Caki2 (cell line): Measurements from ENCODE around the gene KCNT2. TPM values are rescaled to one million over a fixed set of nuclear protein-coding genes. Genes with fewer than 3 reads are reported as not detected.
"Not testable (repeated sequence)": the region's sequence is repeated elsewhere in the genome, so short reads cannot be mapped to it uniquely, and the experiment has no call there.

Source experiments
- DNase-seq: peaks from one replicate; pipeline ENCODE4 v3.0.0-alpha.2; 2015; ENCODE audit warnings: low read depth
- in situ Hi-C: cut with HindIII; loops from 2 replicates; pipeline ENCODE4 v1.10.0; 2016; ENCODE audit warnings: low sequenced_read_pairs, low pct_unique_long_range_greater_than_20kb, mixed read lengths
- total RNA-seq: library from RNA; depleted of rRNA; stranded (reverse); fragments of >200 nt; shearing (Covaris generic); gene quantifications from 2 replicates; pipeline ENCODE4 v1.2.3, GENCODE V29; 2014; ENCODE audit warnings: low replicate concordance

The KCNT2 gene
- total RNA-seq, 1 experiment from 2014 or later = 0.03 TPM

DNA sequence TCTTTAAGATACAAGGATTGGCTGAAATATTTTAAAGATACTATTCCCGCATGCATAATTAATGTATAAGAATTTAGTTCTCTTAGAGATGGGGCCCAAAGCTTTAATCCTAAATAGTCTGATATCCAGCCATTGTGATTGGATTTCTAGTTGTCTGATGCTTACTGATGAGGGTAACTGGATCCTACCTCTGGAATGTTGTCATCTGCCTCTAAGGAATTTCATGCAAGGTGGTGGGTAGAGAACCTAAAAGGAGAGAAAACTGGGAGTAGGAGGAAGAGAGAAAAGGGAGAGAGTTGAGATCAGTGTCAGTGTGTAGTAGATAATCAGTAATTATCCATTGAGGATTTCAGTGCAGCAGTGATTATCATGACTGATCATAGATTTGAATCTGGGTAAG is 295.5 kb downstream of the KCNT2 start:
- no peak for DNase-seq
- in situ Hi-C loops = no loop called here

DNA sequence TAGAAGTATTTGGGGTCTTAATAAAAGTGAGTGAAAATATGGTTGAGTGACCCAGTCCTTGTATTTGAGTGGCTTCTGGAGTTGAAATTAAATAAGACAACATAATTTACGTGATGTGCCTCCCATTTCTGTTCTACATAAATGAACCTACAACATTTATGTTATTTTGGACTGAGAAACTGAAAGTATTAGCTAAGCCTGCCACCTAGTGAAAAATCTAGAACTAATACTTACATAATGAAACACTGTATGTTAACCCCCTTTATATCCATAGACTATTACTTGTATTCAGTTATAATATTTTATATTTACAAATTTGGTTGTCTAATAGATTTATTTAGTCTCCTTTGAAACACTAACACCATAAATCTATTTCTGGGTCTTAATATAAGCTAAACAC is 298.9 kb downstream of the KCNT2 start:
- peak; percentile 7 for DNase-seq
- in situ Hi-C loops = no loop called here

DNA sequence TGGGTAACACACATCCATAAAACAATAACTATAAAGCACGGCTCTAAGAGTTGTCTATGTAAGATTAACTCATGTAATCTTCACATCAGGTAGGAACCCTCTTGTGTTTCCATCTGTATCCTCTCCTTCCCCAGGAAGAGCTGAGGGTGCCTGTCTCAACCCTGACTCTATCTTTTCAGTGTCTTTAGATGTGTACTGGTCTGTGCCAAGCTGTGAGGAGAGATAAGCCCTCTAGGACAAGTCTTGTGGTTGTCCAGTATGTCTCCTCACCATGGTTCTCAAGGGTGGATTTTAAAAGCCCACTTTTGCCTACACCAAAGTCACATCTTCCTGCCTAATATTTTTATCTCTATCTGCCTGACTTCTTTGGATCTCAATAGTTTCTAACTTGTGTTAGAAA is 300.1 kb downstream of the KCNT2 start:
- DNase-seq = no peak
- in situ Hi-C loops = no loop called here

DNA sequence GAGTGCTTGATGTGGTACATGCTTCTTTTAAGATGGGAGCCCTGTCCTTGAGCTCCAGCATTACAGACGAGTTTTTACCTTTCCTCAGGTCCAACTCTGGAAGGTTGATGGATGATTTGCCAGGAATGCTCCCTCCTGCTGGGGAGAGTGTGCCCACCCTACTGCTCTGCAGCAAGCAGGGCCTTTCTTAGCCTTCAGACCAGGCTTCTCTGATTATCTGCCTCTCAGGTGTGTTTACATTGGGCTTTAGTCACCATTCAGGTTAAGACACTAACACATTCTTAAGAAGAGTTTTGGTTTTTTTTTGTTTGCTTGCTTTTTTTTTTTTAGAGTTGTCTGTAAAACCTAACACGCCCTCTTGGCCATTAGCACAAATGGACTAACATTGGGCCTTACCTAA is 301.8 kb downstream of the KCNT2 start:
- DNase-seq = no peak
- in situ Hi-C loops = no loop called here

DNA sequence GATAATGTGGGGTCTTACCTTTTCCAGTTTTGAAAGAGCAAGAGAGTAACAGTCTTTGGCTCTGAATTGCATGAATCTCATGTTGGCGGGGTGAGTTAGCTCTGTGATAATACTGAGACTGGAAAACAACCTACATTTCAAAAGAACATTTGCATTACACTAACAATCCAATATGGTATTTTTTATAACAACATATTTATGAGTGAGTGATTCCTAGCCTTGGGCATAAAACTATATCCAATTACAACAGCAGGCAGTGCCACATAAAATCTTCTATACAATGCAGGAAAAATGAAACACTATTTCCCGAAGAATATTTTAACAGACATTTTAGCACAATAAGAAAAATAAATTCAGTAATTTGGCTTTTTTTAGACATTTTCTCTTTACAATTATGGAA is 303.0 kb downstream of the KCNT2 start:
- in situ Hi-C loops = no loop called here
- no peak for DNase-seq

DNA sequence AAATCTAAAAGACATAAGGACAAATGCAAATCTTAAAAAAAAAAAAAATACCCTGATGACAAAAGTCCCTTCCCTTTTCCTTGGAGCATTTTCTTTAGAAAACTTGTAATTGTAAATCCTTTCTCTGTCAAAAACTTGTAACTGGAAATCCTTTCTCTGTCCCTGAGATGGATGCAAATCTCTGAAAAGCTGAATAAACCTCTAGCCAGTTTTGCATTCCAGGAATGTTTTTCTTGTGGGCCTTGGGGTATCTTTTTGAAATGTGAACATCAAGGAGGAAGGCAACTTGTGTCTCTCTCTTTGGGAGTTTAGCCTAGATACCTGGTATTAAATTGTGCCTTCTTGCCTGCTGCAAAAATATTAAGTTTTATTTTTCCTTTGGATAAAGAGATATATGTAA is 305.3 kb downstream of the KCNT2 start:
- in situ Hi-C loops = no loop called here
- no peak for DNase-seq

DNA sequence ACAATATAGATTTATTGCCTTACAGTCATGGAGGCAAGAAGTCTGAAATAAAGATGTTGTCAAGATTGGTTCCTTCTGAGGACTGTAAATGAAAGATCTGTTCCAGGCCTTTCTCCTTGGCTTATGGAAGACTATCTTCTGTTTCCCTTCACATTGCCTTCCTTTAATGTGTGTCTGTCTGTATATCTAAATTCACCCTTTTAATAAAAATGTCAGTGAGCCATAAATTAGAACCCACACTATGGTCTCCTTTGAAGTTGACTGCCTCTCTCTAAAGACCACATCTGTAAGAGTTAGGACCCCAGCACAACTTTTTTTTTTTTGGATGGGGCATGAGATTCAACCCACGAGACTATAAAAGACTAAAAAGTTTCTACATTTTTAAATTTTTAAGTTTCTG is 305.8 kb downstream of the KCNT2 start:
- DNase-seq = no peak
- in situ Hi-C loops = no loop called here

DNA sequence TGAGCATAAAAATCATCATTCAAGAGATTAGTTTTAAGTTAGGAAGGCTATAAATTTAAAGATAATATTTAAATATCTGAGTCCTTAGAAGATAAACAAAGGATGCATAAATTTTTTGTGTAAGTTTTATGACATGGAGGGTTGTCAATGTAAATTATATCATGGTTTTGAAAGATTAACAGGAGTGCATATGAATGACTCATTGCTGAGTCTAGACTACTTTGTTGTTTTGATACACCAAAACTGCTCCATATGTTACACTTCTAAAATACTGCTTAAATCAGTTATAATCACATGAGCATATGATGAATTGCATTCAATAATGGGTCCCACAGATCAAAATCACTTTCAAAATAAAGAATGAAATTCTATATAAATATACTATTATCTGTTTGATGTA is 312.5 kb downstream of the KCNT2 start:
- in situ Hi-C loops = no loop called here
- DNase-seq = no peak

DNA sequence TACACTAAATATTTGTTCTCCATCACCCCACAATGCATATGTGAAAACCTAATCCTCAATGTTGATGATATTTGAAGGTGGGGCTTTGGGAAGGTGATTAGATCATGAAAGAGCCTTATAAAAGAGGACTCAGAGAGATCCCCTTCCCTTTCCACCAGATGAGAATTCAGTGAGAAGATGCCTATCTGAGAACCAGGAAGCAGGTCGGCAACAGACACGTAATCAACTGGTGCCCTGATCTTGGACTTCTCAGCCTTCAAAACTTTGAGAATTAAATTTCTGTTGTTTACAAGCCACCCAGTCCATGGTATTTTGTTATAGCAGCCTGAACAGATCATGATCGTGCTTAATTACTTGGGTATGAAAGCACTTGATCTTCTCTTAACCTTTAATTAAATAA is 329.4 kb downstream of the KCNT2 start:
- DNase-seq = no peak
- in situ Hi-C loops = no loop called here

DNA sequence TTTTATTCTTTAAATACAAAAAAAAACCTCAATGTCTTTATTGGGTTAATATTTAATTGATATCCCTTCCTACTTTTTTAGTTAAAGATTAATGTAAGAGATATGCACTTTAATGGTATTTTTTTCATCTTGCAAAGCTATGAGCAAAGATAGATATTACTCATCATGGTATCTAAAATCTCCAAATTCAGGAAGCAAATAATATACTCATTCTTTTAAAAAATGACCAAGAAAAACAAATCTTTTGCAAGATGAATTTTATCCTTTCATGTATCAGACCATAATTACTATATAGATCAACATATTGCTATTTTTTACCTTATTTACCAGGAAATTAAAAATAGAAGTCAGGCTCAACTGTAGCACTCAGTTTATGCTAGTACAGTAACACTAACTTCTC is 330.4 kb downstream of the KCNT2 start:
- DNase-seq = no peak
- in situ Hi-C loops = no loop called here

DNA sequence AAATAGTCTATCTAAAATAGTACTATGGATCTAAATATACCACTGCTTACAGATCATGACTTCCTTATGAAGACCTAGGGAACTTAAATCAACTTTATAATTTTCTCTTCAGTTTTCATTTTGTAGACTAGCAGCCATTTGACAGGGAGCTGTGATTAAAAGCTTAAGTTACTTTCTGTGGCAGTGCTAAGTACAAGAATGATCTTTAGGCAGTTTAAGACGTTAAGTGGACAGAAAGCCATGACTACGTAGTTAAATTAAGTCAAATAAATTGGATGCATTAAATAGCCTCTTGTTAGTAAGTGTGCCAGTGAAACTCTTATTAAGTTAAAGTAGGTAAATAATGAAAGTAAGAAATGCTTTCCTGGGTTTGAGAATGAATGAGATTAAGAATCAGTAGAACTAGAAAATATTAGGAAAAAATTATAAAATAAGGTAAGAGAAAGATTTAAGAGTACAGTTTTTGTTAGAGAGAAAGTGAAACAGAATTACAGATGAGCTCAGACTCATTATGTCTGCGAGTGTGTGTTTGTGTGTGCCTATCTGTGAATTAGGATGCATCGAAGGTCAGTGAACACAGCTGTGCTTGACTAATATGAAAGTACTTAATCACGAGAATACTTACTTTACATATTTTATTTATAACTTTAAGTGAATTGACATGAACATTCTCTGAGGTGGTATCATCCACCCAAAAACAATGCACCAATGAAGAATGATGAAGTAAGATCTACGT is 336.9 kb downstream of the KCNT2 start:
- no peak for DNase-seq
- in situ Hi-C loops = no loop called here

DNA sequence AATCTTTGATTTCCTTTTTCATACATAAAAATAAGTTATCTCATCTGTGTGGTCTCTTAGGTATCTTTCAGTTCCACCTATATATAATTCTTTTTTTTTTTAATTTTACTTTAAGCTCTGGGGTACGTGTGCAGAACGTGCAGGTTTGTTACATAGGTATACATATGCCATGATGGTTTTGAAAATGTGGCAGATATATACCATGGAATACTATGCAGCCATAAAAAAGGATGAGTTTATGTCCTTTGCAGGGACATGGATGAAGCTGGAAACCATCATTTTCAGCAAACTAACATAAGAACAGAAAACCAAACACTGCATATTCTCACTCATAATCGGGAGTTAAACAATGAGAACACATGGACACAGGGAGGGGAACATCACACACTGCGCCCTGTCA is 345.2 kb downstream of the KCNT2 start:
- DNase-seq, in situ Hi-C loops: not testable (repeated sequence)

DNA sequence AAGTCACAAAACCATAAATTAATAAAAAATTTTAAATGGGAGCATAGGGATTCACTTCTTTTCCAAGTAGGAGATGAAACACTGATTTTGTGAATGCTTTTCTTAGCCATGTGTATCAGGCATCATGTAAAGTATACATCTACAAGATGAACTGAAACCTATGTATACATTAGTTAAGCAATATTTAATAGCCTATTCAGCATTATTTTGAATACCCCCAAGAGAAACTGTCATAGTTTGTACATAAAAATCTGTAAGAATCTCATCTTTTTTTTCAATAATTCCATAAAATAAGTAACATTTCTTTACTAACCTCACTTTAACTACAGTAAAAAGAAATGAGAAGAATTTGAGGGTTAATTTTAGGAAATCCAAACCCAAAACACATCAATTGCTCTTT is 348.0 kb downstream of the KCNT2 start:
- in situ Hi-C loops = no loop called here
- no peak for DNase-seq

DNA sequence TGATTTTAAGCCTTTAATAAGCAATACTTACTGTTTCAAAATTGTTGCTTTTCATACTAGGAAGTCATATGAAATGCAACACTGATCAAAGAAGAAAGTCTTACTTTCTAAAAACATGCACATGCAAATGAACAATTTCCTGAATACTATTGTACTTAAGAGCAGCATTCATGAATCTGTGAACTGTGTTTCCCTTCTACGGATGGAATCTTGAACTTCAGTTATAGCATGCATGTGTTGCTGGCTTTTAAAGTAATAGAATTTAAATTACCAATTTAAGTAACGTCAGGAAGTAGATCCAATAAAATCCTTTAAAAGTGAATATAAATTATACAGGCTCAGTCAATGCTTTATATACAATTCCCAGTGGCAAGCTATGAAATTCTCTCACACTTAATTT is 348.9 kb downstream of the KCNT2 start:
- in situ Hi-C loops = no loop called here
- no peak for DNase-seq

DNA sequence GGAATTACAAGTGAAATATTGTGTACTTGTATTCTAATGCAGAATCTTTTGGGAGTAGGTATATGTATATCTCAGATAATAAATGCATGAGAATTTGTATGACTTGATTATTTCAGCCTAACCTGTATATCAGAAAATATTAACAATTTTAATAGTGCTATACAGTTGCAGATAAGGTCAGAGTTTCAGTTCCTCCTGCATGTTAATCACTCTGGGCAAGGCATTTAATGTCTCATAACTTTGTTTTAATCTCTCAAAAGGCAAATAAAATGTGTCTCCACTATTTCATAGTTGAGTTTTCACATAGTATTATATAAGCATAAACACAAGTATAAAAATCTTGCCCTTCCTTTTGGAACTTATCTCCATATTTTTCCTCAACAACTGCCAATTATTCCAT is 352.5 kb downstream of the KCNT2 start:
- DNase-seq = no peak

DNA sequence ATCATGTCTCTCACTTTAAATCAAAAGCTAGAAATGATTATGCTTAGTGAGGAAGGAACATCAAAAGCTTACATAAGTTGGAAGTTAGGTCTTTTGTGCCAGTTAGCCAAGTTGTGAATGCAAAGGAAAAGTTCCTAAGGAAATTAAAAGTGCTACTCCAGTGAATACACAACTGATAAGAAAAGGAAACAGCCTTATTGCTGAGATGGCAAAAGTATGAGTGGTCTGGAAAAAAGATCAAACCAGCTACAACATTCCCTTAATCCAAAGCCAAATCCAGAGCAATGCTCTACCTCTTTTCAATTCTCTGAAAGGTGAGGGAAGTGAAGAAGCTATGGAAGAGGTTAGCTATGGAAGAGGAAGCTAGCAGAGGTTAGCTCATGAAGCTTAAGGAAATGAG is 378.7 kb downstream of the KCNT2 start:
- DNase-seq = no peak
- in situ Hi-C loops = no loop called here

More for the DNA sequence above, 352.5 kb downstream of the KCNT2 start:
- in situ Hi-C loops = no loop called here

DNA sequence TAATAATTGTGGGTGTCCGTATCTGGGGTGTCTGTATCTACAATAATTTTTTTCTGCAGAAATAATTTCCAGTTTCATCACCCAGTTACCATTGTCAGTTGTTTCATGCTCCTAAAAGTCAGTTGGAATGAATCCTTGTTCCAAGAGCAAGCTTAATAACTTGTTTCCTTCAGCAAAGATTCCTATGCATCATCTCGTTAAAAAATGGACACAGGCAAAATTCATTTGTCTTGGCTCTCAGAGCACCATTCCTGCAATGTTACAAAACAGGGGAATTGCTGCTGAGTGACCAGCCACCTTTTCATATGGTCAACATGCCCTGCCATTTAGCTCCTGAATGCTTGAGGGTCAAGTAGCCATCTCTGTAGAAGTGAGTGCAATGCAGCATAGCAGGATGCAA is 393.4 kb downstream of the KCNT2 start:
- DNase-seq = no peak
- in situ Hi-C loops = no loop called here

DNA sequence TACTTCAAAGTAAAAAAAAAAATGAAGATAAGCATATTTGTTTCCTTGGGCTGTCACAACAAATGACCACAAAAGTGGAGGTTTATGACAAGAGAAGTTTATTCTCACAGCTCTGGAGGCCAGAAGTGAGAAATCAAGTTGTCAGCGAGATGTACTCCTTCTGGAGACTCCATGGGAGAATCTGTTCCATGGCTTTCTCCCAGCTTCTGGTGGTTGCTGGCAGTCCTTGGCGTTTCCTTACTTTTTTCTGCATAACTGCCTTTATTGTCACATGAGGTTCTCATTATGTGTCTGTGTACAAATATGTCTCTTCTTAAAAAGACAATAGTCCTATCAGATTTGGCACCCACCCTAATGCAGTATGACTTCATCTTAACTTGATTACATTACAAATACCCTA is 398.3 kb downstream of the KCNT2 start:
- in situ Hi-C loops = no loop called here
- DNase-seq = no peak

DNA sequence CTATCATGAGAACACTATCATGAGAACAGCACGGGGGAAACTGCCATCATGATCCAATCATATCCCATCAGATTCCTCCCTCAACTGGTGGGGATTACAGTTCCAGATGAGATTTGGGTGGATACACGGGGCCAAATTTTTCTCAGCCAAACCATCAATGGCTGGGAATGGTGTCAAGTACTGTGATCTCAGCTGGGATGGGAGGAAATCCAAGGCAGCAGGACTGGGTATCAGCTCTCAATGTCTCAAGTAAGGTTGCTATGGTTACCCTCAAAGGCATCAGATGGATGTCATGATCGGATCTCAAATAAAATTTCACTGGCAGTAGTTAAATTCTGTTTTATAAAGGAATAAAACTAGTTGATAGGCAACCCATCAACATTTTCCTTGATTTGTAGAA is 399.0 kb downstream of the KCNT2 start:
- in situ Hi-C loops = no loop called here
- no peak for DNase-seq

DNA sequence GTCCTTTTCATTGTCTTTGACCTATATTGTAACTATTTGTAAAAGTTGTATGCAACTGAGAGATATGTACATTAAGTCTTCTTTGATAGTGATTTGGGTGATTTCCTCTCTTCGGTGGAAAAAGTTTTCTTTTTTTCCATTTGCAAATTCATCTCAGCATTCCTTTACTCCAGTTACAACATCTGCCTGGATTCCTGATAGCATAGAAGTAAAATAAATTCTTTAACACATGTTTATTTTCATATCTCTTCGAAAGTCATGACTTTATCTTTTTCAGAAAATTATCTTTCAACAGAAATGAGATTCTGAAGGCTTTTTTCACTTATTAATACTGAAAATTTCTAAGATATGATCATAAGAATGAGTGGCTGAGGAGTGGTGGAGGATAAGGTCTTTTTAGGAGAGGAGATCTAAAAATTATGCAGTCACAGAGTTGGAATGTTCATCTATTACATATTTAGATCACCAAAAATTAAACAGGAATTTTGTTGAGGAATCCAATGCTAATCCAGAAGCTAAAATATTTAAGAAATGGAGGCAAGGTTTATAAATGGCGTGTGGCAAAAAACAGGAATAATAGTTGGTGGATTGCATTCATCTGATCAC is 400.5 kb downstream of the KCNT2 start:
- in situ Hi-C loops = no loop called here
- DNase-seq = no peak
